ENCODE measurements around the gene BTBD6. TPM values are rescaled to one million over a fixed set of nuclear protein-coding genes. Genes with fewer than 3 reads are reported as not detected.
"Not testable (repeated sequence)": the region's sequence is repeated elsewhere in the genome, so short reads cannot be mapped to it uniquely, and the experiment has no call there.

BTBD6 gene
- polyA plus RNA-seq, 4 donors: 33.2 to 39.3 (median 35.7) TPM

DNA sequence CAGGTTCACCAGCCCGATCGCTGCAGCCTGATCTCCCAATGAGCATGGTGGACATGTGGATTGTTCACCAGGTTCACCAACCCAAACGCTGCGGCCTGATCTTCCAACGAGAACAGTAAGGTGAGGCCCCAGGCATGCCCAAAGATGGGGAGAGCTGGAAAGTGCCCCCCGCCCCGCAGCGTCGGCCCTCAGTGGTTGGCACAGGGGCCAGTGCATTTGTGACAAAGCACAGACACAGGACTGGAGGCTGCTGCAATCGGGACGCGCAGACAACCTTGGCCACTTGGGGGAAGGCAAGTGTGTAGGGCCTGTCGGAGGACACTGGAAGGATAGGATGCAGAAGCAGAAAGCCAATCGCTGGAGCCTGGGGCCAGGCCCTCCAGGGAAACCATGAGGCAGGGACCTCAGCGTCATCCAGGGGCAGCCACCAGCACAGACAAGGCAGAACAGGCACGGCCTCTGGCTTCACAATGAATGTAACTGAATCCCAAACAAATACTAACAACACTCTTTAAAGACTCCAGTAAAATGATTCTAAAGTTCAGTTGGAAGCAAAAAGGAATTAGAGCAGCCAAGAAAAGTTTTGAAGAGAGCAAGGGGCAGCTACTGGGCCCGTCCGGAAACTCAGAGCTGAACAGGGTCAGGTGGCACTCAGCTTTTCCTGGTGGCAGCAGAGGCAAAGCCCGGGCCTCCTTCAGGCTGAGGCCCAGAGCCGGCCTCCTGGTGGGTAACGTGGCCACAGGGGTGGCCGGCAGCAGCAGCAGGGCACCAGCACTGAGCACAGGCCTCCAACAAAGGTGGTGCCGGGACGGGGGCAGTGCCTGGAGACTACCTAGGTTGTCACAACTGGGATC, 39.1 kb downstream of the BTBD6 start:
- no peak for DNase-seq (ENCODE audit: low read depth in 4 of 4, low spot score in 3 of 4)

DNA sequence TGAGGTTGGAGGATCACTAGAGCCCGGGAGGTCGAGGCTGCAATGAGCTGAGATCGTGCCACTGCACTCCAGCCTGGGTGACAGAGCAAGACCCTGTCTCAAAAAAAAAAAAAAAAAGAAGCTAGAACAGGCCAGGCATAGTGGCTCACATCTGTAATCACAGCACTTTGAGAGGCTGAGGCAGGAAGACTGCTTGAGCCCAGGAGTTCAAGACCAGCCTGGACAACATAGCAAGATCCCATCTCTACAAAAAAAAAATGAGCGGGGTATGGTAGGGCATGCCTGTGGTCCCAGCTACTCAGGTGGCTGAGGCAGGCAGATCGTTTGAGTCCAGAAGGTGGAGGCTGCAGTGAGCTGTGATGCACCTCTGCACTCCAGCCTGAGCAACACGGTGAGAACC, 40.6 kb downstream of the BTBD6 start:
- not testable (repeated sequence) for DNase-seq (ENCODE audit: low read depth in 4 of 4, low spot score in 3 of 4)

DNA sequence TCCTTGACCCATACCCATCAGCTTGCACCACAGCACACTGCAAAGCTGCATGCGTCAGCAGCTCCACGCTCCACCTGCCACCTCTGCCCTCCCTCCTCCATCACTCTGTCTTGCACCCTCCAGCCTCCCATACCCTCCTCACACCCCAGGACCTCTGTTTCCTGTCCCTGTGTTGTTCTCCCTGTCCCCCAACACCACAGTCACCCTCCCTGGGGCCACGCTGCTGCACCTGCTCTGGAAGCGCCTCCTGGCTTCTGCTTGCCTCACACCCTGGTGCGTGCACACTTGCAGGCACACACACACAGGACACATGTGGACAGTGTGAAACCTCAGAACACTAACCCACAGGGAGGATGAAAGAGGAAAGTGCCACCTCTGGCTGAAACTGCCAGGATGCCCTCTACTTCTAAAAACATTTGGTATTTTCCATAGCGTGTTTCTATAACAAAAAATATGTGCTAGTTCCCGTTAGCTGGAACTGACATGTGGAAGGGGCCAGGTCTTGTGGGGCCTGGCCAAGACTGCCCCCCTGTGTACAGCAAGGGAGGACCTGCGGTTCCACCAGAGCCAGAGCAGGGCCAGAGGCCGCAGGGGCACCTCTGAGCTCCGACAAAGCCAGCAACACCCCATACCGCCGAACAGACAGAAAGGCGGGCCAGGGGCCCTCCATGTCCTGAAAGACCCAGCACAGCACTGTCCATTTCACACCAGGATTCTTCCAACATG, 42.5 kb downstream of the BTBD6 start:
- no peak for DNase-seq (ENCODE audit: low read depth in 4 of 4, low spot score in 3 of 4)

DNA sequence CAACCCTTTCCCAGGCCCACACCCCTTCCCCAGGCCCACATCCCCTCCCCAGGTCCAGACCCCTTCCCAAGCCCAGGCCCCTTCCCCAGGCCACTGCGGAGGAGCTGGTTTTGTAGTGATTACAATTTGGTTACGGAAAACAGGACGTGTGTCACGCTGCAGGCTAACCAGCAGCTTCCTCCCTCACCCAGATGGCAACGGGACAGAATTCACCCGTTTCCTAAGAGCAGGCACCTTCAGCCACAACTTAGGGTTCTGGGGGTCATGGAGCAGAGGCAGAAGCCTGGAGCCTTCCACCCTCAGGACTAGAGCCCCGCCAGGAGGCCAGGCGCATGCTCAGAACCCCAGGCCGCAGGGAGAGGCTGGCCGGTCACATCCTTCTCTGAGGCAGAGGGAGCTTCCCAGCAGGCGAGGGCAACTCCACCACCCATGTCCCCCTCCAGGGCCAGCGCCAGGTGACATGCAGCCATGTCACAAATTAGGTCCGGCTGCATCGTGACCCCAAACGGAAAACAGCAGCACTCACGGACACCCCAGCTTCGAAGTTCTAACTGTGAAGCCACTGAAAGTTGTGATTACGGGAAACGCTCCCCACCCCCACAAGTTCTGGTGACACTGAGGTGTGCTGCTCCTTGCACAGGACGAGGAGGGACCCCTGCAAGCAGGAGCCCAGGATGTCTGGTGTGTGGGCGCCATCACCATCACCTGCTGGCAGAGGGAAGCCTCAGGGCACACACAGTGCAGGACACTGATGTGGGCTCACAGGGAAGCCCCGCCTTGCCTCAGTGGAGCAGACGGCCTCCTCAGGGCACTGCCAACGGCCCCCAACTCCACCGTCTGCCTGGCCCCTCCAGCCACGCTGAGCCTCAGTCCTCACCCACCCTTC, 44.7 kb downstream of the BTBD6 start:
- no peak for DNase-seq (ENCODE audit: low read depth in 4 of 4, low spot score in 3 of 4)

DNA sequence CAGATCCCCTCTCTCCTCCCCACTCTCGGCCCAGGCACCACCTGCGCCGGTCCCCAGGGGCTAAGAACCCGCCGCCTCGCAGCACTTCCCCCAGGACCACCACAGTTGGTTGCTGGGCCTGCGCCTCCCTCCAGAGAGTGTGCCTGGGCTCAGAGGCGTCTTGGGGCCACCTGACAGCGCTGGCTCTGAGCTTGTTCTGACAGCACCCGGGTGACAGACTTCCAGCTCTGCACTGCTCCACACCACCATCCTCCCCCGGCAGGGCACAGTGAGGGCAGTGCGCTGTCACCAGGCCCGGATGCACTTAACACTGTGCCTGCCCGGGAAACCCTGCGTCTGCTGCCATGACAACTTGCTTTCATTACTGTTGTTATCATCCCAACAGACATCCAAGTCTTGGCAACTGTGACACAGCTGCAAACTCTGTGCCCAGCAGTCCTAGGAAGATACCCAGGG, 45.8 kb downstream of the BTBD6 start:
- DNase-seq (ENCODE audit: low read depth in 4 of 4, low spot score in 3 of 4): no peak

DNA sequence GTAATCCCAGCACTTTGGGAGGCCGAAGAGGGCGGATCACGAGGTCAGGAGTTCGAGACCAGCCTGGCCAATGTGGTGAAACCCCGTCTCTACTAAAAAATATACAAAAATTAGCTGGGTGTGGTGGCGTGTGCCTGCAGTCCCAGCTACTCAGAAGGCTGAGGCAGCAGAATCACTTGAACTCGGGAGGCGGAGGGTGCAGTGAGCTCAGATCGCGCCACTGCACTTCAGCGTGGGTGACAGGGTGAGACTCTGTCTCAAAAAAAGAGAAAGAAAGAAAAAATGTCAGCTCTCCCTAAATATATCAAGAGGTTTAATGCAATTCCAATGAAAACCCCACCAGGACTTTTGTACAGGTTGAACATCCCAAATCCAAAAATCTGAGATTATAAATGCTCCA, 49.0 kb downstream of the BTBD6 start:
- not testable (repeated sequence) for DNase-seq (ENCODE audit: low read depth in 4 of 4, low spot score in 3 of 4)

DNA sequence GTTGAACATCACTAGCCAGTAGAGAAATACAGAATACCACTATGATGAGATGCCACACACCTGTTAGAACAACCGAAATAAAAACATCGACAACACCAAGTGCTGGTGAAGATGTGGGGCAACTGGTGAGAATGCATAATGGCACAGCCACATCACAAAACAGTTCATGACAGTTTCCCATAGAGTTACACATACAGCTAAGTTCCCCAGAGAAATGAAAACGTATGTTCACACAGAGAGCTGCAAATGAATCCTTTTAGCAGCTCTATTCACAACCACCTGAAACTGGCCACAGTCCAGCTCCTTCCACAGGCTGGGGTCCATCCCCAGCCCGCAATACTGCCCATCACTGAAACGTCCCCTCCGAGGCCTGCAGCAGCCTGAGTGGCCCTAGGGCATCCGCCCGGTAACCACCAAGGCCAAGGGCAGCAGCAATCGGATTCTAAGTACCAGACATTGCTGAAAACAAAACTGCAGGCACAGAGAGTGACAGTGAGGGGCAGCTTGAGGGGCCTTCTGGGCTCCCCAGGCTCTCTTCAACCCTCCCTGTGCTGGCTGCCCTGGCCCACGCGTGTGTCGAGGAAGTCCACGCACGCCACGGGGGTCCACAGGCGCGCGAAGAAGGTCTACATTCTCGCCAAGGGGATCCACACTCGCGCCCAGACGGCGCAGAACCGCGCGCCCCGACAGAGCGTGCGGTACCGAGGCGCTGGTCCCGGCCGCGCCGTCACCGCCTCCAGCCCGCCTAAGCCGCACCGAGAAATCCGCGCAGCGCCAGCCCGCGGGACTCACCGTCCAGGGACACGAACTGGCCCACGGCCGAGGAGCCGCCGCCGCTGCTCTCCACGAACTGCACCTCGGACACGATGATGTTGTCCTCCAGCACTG, 51.6 kb downstream of the BTBD6 start:
- DNase-seq (ENCODE audit: low read depth in 4 of 4, low spot score in 3 of 4): no peak

Other genes starting within 250 kb of the BTBD6 start
- gene CDCA4, start 227.4 kb upstream of the BTBD6 start, polyA plus RNA-seq (ENCODE audit: insufficient read length in 4 of 4): 10 to 100 TPM; 18.2 to 26.9 (median 21.3) TPM
- gene GPR132, start 183.1 kb upstream of the BTBD6 start, polyA plus RNA-seq (ENCODE audit: insufficient read length in 4 of 4): 1 to 10 TPM in 1 of 4 donors, under 1 TPM in 3; 0.24 to 1.1 (median 0.50) TPM
- gene JAG2, start 79.8 kb upstream of the BTBD6 start, polyA plus RNA-seq (ENCODE audit: insufficient read length in 4 of 4): 10 to 100 TPM in 1 of 4 donors, 1 to 10 TPM in 3; 5.4 to 10.9 (median 7.4) TPM
- 10 to 100 TPM in 3 of 4 donors, 1 to 10 TPM in 1; 8.9 to 43.0 (median 24.6) TPM for gene NUDT14, start 67.2 kb upstream of the BTBD6 start, polyA plus RNA-seq (ENCODE audit: insufficient read length in 4 of 4)
- gene BRF1, start 52.5 kb downstream of the BTBD6 start, polyA plus RNA-seq (ENCODE audit: insufficient read length in 4 of 4): 10 to 100 TPM; 21.5 to 40.8 (median 33.3) TPM
- gene PACS2, start 66.2 kb downstream of the BTBD6 start, polyA plus RNA-seq (ENCODE audit: insufficient read length in 4 of 4): 10 to 100 TPM; 55.9 to 91.9 (median 67.4) TPM
- gene TEX22, start 150.0 kb downstream of the BTBD6 start, polyA plus RNA-seq (ENCODE audit: insufficient read length in 4 of 4): 1 to 10 TPM; 1.1 to 2.8 (median 2.0) TPM
- 100 to 1,000 TPM in 3 of 4 donors, 10 to 100 TPM in 1; 92.8 to 167 (median 112) TPM for gene MTA1, start 171.3 kb downstream of the BTBD6 start, polyA plus RNA-seq (ENCODE audit: insufficient read length in 4 of 4)
- 100 to 1,000 TPM in 3 of 4 donors, 10 to 100 TPM in 1; 72.3 to 161 (median 108) TPM for gene CRIP2, start 226.3 kb downstream of the BTBD6 start, polyA plus RNA-seq (ENCODE audit: insufficient read length in 4 of 4)
- gene CRIP1, start 238.4 kb downstream of the BTBD6 start, polyA plus RNA-seq (ENCODE audit: insufficient read length in 4 of 4): 10 to 100 TPM; 32.8 to 36.0 (median 35.1) TPM
- gene TEDC1, start 242.7 kb downstream of the BTBD6 start, polyA plus RNA-seq (ENCODE audit: insufficient read length in 4 of 4): 10 to 100 TPM in 1 of 4 donors, 1 to 10 TPM in 3; 6.4 to 13.5 (median 6.9) TPM

Measured in left renal pelvis (tissue), 4 donors.